GM21737 (cell line): Measurements from ENCODE around the gene TEX19.

Experiments
- ATAC-seq: cut with Tn5 transposase; IDR thresholded peaks from one replicate; pipeline ENCODE4 v1.9.1; 2021; ENCODE audit warnings: mild to moderate bottlenecking, moderate library complexity; ENCODE audit not compliant: unreplicated experiment

Gene TEX19

DNA sequence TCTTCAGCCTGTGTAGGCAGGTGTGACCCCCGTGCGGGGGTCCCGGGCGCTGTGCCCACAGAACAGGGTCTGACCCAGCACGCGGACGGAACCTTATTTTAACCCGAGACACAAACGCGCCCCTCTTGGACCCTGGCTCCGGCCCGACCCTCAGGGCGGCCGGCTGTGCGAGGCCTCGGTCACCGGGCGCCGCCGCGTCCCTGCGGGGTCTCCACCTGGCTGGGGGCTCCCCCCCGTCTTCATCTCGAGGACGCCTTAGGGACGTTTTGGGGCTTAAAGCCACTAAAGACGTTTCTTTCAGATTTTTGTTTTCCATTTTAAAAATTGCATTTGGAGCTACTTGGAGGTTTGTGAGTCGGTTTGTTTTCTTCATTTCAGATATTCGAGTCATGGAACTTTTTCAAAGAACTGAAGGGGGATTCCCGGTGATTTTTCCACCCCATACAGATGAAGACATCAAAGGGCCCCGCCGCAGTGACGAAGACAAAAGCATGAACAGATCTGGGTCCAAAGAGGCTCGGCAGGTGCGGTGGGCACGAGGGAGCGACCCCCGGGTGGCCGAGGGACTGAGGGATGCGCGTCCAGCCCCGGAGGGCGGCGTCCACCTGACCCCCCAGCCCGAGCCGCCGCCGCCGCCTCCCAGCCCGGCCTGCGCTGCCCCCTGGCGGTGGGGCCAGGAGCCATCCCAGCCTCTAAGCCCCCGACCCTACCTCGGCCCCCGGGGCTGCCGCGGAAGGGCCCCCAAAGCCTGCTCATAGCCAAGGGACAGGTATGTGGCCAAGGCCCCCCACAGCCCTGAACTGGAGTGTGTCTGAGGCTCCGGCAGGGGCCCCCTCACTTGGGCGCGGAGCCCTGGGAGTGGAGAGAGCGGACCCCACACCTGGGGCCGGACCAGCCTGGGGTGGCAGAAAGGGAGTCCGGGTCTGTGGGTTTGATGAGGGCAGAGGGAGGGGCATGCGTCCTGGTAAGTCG, 37.8 kb upstream of the TEX19 start:
- ATAC-seq: no peak

DNA sequence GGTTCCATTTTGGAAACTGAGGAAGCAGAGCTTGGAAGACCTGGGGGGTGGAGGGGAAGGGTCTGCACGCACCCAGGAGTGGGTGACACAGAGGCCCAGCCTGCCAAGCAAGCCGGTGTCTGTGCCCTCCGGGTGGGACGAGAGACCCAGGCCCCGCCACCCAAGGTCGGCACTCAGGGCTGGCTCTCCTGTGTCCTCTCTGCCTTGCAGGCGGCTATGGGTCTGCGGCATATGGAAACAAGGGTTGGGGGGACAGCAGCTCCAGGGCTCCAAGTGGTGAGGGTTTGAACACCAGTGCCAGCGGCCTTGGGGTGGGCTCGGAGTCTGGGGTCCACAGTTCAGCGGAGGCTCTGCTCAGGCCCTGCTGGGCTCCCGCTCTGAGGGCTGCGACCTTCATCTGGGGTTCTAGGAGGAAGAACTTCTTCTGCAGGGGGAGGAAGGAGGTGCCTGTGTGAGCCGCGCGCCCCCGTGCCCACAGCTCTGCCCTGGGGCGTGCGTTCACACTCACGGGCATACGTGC, 37.0 kb upstream of the TEX19 start:
- no peak for ATAC-seq

- no peak for ATAC-seq
Measured at GRCh38 chr17:82322526-82323453, 36.3 kb upstream of the TEX19 start.

DNA sequence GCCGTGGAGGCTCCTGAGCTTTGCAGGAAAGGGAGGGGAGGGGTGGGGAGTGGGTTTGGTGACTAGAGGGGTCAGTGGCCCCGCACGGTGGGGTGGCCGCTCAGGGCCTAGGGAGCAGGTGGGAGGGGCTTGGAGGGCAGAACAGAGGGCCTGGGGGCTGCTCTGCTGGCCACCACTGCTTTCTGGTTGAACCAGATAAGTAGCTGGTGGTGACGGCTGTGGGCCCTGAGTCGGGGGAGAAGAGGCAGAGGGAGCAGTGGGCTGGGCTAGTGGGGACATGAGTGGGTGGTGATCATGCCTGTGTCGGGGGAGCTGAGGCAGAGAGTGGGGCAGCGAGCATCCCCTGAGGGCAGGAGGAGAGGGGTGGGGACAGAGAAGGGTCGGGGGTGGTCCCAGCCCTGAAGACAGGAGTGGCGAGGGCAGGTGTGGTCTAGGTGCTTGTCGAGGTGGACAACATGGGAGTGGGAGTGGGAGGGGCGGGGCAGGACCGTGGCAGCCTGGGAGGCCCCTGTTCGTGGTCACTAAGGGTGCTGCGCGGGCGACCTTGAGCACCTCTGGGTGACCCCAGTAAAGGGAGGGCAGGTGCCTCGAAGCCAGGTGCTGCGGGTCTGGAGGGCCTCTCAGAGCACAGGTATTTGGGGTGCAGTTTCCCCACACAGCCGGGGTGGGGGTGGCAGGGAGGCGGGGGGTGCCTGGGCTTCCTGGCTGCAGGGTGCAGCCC, 35.4 kb upstream of the TEX19 start:
- ATAC-seq: no peak

GRCh38 chr17:82324566-82325285, 34.3 kb upstream of the TEX19 start:
- ATAC-seq: no peak

GRCh38 chr17:82325286-82326180, 33.5 kb upstream of the TEX19 start:
- ATAC-seq: no peak

GRCh38 chr17:82327289-82327688, 31.8 kb upstream of the TEX19 start:
- no peak for ATAC-seq

DNA sequence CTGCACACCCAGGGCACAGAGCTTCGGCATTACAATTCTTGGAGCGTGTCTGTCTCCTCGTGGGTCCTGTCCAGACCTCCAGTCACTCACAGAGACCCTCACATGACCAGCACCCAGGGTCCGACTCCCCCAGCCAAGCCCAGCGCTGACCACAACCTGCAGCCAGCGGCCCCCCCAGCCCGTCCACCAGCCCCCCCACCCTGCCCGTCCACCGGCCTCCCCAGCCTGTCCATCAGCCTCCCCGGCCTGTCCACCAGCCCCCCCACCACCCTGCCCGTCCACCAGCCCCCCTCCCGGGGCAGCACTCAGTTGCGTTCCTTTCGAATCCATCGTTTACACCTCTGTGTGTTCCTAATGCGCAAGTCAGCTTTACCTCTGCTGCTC, 31.3 kb upstream of the TEX19 start:
- ATAC-seq: no peak

DNA sequence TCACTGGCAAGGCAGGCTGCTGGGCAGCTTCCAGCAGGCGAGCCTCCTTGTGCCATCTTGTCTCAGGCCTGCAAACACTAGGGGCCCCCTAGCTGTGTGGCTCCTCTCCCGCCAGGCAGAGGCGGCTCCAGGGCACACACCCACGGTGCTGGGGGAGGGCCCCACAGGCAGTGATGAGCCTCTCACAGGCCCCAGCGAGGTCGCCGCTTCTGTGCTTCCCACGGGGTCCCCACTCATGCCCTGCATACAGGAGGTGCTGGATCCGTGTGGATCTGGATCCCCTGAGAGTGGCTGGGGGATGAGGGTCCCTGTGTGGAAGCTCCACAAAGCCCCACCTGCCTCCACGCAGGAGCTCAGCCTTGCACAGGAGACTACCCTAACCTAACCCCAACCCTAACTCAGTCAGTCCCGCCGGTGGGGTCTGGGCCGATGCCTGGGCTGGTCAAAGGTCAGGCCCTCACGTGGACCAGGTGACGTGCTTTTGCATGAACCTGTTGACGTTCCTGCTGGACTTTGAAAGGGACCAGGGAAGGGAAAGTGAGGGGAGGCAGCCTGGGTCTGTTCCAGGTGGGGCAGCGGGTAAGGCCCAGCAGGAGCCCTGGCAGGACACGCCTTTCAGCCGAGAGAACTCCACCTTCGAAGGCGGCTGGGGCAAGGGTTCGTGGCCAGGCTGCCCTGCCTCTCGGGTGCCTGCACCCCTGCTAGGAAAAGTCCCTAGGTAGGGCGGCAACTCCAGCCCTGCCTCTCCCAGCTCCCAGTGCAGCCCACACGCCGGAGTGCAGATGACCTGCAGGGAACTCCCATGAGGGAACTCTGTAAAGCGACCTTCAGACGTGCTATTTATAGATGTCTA, 30.7 kb upstream of the TEX19 start:
- ATAC-seq: no peak

DNA sequence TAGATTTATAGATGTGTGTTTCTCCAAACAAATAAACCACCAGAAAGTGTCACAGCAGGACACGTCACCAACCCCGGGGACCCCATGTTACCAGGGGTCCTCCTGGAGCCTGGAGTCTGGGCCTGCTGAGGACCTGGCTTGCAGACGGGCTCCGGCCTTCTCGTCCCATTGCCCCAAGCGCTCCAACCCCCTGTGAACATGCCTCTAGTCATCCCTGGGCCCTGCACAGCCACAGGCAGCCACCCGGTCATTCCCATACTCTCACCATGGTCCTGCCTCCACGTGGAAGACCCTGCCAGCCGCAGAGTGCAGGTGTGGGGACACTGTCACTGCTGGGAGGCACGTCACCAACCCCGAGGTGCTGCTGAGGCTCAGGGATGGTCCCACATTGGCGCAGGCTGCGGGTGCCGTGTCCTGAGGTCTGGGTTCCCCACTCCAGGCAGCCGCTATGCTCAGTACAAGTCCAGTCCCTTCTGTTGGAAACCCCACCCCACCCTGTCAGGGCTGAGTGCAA, 30.0 kb upstream of the TEX19 start:
- ATAC-seq: no peak

DNA sequence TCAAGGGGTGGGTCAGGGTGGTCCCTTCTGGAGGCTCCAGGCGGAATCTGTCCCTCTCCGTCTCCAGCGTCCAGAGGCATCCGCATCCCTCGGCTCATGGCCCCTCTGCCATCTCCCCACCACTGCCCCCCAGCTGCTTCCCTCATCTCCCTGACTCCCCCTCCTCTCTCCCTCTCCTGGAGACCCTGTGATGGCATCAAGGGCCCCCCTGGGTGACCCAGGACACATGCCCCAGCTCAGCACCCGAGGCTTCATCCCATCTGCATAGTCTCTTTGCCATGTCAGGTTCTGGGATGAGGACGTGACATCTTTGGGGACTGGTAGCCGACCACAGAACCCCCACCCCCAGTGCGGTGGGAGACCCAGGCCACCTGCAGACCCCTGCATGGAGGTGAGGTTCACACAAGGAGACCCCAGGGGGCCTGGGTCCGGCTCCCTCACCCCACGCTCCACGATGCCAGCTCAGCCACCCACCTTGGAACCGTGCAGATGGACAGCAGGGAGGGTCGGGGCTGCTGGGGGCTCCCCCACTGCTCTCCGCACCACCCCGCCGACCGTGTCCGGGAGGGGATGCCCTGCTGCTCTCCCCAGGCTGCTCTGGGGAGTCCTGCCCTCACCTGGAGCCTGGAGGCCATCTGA, 29.2 kb upstream of the TEX19 start:
- ATAC-seq: no peak

DNA sequence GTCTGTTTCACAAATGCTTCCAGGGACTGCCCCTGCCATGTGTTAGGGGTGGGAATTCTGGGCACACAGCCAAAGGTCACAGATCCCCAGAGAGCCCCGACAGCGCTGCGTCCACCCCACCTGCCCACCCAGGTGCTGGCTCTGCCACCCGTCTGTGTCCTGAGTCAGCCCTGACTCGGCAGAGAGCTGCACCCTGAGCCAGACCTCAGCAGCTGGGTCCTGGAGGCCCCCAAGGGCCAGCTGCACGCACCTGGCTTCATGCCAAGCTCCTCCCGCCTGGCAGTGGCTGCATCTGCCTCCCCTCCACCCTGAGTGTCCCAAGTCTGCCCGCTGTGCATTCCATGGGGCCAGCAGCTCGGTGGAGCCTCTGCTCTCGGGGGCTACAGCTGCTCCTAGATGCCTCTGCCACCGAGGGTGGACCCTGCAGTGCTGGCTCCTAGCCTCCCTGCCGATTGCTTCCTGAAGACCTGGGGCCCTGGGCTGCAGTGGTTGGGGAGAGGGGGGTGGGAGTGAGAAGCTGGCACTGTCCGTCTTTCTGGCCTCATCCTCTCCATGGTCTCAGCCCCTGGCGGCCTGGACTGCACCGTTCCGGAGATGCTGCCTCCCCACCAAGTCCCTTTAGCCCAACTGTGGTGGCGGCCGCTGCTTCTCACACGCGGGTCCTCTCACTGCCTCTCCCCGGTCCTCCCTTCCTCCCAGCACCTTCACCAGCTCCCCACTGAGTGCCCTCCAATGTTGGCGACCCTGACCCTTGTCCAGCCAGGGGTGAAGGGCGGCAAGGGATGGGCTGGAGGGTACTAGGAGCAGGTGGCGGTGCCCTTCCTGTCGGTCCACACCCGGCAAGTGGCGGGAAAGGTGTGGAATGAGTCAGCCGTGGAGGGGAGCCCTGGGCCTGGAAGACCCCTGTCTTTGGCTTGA, 28.5 kb upstream of the TEX19 start:
- no peak for ATAC-seq

- ATAC-seq: no peak
Measured at GRCh38 chr17:82331345-82331939, 27.6 kb upstream of the TEX19 start.

DNA sequence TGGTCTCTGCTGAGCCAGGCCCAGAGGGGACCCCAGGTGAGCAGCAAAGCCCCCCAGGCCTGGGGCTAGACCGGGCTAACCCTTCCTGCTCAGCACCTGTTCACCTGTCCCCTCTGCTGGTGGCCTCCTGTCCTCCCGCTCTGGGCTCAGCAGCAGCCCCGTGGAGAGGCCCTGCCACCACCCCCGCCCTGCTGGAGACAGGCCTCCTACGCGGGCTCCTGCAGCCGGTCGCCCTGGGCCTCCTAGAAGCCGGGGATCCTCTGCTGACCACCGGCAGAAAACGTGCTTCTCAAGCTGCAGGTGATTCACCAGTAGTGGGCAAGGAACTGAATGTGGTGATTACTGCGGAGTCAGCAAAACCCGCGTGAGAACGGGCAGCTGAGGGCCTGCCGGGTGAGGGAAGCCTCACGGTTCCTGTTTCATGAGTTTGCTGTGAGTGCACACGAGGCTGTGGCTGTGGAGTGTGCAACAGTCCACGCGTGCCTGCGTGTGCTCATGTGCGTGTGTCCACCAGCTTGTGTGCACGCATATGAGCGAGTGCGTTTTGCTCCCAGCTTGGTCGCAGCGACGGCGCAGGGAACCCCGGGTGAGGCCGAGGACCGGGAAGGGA, 26.3 kb upstream of the TEX19 start:
- ATAC-seq: no peak

DNA sequence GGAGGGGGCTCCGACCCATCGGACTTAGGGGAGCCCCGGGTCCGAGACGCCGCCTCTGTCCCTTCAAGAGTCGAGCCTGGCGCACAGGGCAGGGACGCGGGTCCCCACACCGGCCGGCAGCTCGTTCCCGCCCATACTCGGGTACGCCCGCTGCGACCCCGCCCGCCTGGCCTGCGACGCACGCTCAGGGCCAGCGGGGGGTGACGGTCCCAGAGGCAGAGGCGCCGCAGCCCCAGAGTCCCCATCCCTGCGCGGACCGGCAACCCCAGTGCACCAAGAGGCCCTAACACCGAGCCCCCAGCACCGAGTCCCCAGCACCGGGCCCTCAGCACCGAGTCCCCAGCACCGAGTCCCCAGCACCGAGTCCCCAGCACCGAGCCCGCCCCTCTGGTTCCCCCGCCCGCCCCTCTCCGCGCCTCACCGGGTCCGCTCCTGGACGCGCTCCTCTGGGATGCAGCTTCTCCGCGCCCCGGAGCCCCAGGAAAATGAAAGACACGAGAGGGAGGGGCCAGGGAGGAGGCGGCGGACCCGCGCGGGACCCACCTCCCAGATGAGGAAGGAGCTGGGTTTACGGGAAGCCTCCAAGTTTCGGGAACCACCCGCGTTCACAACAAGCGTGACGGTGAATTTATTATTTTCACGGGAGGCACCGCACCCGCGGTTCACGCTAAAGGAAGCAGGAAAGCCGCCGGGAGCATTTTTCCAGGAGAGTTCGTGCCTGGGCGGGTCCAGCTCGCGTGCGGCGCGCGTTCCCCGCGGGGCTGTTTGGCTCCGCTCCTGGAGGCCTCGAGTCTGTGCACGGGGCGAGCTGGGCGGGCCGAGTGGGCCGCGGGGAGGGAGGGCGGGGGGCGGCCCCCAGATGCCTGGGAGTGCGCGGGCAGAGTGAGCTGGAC, 25.5 kb upstream of the TEX19 start, which contains the start of gene SECTM1:
SECTM1 (minus strand) TSS at position 488 of the 893 bp plus-strand sequence. CDS start 6,526 bp downstream, outside the sequence.
- no peak for ATAC-seq
